Ectodermal cell (in vitro differentiated cells): ENCODE measurements around the gene RCSD1.

Experiments
- H3K27ac ChIP-seq: 2 replicates; pipeline ENCODE4 v1.7.0; 2013; ENCODE audit warnings: mild to moderate bottlenecking, low read depth, low read length; ENCODE audit not compliant: insufficient read depth, poor library complexity, severe bottlenecking
- H3K27me3 ChIP-seq: 2 replicates; pipeline ENCODE4 v1.7.0; 2013; ENCODE audit warnings: mild to moderate bottlenecking, low read length; ENCODE audit not compliant: insufficient read depth, control insufficient read depth, poor library complexity, severe bottlenecking
- H3K36me3 ChIP-seq: one replicate; pipeline ENCODE4 v1.7.0; 2013; ENCODE audit warnings: low read length; ENCODE audit not compliant: control insufficient read depth, insufficient read depth
- H3K4me1 ChIP-seq: one replicate; pipeline ENCODE4 v1.7.0; 2013; ENCODE audit warnings: low read length; ENCODE audit not compliant: control insufficient read depth, insufficient read depth
- H3K4me3 ChIP-seq: 2 replicates; pipeline ENCODE4 v1.7.0; 2013; ENCODE audit warnings: low read depth, low read length, control low read depth; ENCODE audit not compliant: insufficient read depth
- H3K9me3 ChIP-seq: 2 replicates; pipeline ENCODE4 v1.7.0; 2013; ENCODE audit warnings: mild to moderate bottlenecking, low read length, moderate library complexity; ENCODE audit not compliant: control insufficient read depth
- WGBS, 2 experiments: methylation state at CpG; one replicate each; pipeline ENCODE4 v1.1.7; 2013; ENCODE audit warnings: missing lambda C conversion rate in 2 of 2; 5-methylcytosine and 5-hydroxymethylcytosine counted together

The RCSD1 gene

GRCh38 chr1:167650269-167651160 lies 20.5 kb downstream of the RCSD1 start:
- Histone ChIP-seq H3K4me3 (no peak overlapping the region), H3K4me1 (peaks cover 8% of the 10 kb centered on the region), H3K27ac (no peak overlapping the region), H3K36me3 (no peaks in the 10 kb centered on the region), H3K27me3 (no peaks in the 10 kb centered on the region), H3K9me3 (no peaks in the 10 kb centered on the region)
- WGBS, 2 experiments, result 82 to 85% methylated on average over 16 of the region's 16 CpGs

GRCh38 chr1:167651161-167651693 lies 21.2 kb downstream of the RCSD1 start:
- H3K27ac ChIP-seq, result no peak overlapping the region
- 94 to 95% methylated on average over 7 of the region's 7 CpGs for WGBS, 2 experiments
- no peaks in the 10 kb centered on the region for H3K9me3 ChIP-seq
- H3K4me3 ChIP-seq, result no peak overlapping the region
- no peaks in the 10 kb centered on the region for H3K27me3 ChIP-seq
- H3K4me1 ChIP-seq, result peaks cover 8% of the 10 kb centered on the region
- no peaks in the 10 kb centered on the region for H3K36me3 ChIP-seq

- H3K9me3 ChIP-seq, result no peaks in the 10 kb centered on the region
- no peaks in the 10 kb centered on the region for H3K27me3 ChIP-seq
- H3K36me3 ChIP-seq, result no peaks in the 10 kb centered on the region
- WGBS, 2 experiments, result 91 to 94% methylated on average over 7 of the region's 7 CpGs
- H3K27ac ChIP-seq, result no peak overlapping the region
- H3K4me3 ChIP-seq, result no peak overlapping the region
- peaks cover 7% of the 10 kb centered on the region for H3K4me1 ChIP-seq
Observed at GRCh38 chr1:167654975-167655575, 25.0 kb downstream of the RCSD1 start.

GRCh38 chr1:167656657-167657056 lies 26.6 kb downstream of the RCSD1 start:
- H3K27me3 ChIP-seq, result no peaks in the 10 kb centered on the region
- no peaks in the 10 kb centered on the region for H3K36me3 ChIP-seq
- no peak overlapping the region for H3K4me3 ChIP-seq
- H3K4me1 ChIP-seq, result no peaks in the 10 kb centered on the region
- H3K27ac ChIP-seq, result no peak overlapping the region
- H3K9me3 ChIP-seq, result no peaks in the 10 kb centered on the region
- 89 to 92% methylated on average over 2 of the region's 2 CpGs for WGBS, 2 experiments

GRCh38 chr1:167658574-167659328 lies 28.7 kb downstream of the RCSD1 start:
- Histone ChIP-seq H3K9me3 (no peaks in the 10 kb centered on the region), H3K4me3 (no peak overlapping the region), H3K36me3 (no peaks in the 10 kb centered on the region), H3K27ac (no peak overlapping the region), H3K27me3 (no peaks in the 10 kb centered on the region), H3K4me1 (peaks cover 11% of the 10 kb centered on the region)
- 92 to 93% methylated on average over 8 to 9 of the region's 10 CpGs for WGBS, 2 experiments

GRCh38 chr1:167659450-167659849 lies 29.4 kb downstream of the RCSD1 start:
- Histone ChIP-seq H3K36me3 (no peaks in the 10 kb centered on the region), H3K9me3 (no peaks in the 10 kb centered on the region), H3K4me1 (peaks cover 11% of the 10 kb centered on the region), H3K27ac (no peak overlapping the region), H3K27me3 (no peaks in the 10 kb centered on the region), H3K4me3 (no peak overlapping the region)
- WGBS, 2 experiments, result 82 to 84% methylated on average over 3 of the region's 3 CpGs

- Histone ChIP-seq H3K4me1 (peaks cover 11% of the 10 kb centered on the region), H3K27ac (no peak overlapping the region), H3K9me3 (no peaks in the 10 kb centered on the region), H3K27me3 (no peaks in the 10 kb centered on the region), H3K36me3 (no peaks in the 10 kb centered on the region), H3K4me3 (no peak overlapping the region)
- WGBS, 2 experiments, result 89 to 92% methylated on average over 6 of the region's 6 CpGs
Observed at GRCh38 chr1:167659881-167660280, 29.8 kb downstream of the RCSD1 start.

- Histone ChIP-seq H3K9me3 (no peaks in the 10 kb centered on the region), H3K4me1 (peaks cover 11% of the 10 kb centered on the region), H3K27me3 (no peaks in the 10 kb centered on the region)
Observed at GRCh38 chr1:167661527-167662426, 31.7 kb downstream of the RCSD1 start.

GRCh38 chr1:167663002-167663772 lies 33.2 kb downstream of the RCSD1 start:
- H3K9me3 ChIP-seq, result no peaks in the 10 kb centered on the region
- H3K27ac ChIP-seq, result no peak overlapping the region
- peaks cover 11% of the 10 kb centered on the region for H3K4me1 ChIP-seq
- H3K4me3 ChIP-seq, result no peak overlapping the region
- H3K36me3 ChIP-seq, result no peaks in the 10 kb centered on the region
- 81 to 84% methylated on average over 8 of the region's 8 CpGs for WGBS, 2 experiments
- H3K27me3 ChIP-seq, result no peaks in the 10 kb centered on the region

More at GRCh38 chr1:167661527-167662426, 31.7 kb downstream of the RCSD1 start:
- Histone ChIP-seq H3K27ac (no peak overlapping the region), H3K36me3 (no peaks in the 10 kb centered on the region), H3K4me3 (no peak overlapping the region)
- 92% methylated on average over 3 of the region's 3 CpGs; no CpG with 5 or more reads in 1 of the 2 experiments for WGBS, 2 experiments
